HL-60/S4 treated with retinoic acid at 250 ng/mL for 4 days and 3 days (cell line): Measurements from ENCODE around the gene HIVEP1.
"Not testable (repeated sequence)": the region's sequence is repeated elsewhere in the genome, so short reads cannot be mapped to it uniquely, and the experiment has no call there.

Experiments
- in situ Hi-C: fragments of 300-500 bp; cut with MboI; formaldehyde crosslinking; loops from 2 replicates; pipeline ENCODE4 v1.7.0; 2022; ENCODE audit warnings: low sequenced_read_pairs

HIVEP1 gene

DNA sequence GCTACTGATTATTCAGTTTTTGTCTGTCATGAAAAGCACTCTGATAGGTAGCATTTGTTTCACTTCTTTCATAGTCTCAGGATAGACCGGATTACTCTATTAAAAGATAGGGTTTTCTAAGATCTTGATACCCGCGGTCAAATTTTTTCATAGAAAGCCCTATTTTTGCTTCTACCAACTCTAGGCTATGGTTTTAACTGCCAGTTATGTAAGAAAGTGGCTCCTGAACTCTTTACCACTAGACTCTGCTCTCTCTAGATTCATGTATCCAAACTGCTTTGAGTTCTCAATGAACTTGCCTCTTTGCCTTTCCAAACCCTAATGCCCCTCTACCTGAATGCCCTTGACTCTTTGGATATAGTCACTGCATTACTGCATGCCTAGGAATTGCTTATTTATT is 70.3 kb downstream of the HIVEP1 start:
- in situ Hi-C loops: no loop called here

DNA sequence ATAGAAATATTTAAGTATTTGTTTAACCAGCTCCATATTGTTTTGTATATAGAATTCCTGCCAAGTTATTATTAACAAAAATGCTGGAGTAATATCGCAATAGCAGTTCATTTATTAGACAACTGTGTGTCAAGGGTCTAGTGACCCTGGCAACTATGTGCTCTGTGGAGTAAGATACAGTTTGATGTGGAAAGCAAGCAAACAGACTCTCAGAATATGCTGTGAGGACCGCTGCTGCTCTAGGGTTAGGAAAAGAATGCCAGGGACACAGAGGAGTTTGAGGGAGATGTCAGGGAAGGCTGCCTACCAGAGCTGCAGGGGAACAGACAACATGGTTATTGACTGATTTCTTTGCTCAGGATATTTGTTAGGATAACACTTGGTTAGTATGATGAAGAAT is 71.2 kb downstream of the HIVEP1 start:
- in situ Hi-C loops: no loop called here

DNA sequence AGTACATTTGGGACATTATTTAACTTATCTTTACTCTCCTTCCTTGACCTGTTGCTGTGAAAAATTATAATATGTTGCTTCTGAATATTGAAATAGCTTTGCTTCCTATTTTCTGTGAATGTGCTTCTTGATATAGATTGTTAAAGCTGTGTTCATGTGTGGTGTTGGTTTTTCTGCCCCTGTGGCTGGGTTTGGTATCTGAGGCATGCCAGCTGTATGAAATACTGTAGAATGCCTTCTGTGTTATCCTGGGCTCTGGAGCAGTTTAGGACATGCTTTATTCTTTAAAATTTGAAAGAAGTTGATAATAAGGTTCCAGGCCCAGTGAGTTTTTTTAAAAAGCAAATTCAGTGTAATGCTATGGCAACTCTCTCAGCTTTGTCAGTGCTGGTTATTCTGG is 71.7 kb downstream of the HIVEP1 start:
- in situ Hi-C loops: no loop called here

DNA sequence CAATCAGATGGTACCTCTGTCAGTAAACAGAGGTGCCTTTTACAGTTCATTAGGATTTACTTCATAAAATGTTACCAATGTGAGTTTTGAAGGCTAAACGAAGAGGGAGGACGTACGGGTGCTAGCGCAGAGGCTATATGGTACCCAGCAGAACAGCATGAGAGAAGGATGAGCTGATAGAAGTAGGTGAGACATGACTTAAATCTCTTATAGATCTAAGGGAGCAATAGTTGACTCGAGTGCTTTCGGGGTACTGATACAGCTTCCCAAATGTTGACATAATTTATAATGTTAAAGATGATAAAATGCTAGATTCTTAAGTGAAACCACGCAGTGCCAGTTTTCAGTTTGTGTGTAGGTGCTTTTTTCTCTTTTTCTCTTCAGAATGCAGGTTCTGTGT is 72.6 kb downstream of the HIVEP1 start:
- in situ Hi-C loops: no loop called here

DNA sequence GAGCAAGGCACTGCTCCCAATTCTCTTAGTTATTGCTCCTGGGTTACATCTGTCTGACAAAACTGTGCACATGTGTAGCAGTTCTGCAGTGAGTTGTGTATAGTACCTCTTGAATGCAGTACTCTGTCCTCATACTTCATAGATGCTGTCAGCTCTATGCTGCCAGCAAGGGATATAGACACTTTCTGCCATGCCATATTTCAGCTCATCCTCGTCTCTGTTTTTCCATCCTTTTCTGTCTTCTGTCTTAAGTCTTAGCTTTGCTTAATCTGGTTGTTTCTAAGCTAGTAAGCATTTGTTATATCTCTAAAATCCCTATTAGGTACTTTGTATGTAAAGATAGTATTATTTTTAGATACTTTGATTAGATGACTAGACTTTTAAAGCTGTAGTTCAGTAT is 76.4 kb downstream of the HIVEP1 start:
- in situ Hi-C loops: no loop called here

DNA sequence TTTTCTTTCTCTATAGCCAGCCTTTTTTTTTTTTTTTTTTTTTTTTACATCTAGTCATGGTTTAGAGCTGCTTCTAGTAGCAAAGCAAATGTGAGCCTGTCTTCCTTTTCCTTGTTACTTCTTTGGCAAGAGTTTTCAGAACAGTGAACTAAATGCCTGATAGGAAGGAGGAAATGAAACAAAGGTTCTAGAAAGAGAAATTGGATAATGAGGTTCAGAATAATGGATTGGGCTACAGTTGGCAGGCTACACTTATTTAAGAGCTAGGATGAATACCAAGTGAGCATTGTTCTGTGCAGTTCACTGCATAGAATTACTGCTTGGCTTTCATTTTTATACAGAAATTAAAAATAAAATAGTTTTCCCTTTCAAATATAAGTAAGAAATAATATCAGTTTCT is 78.6 kb downstream of the HIVEP1 start:
- in situ Hi-C loops: no loop called here

DNA sequence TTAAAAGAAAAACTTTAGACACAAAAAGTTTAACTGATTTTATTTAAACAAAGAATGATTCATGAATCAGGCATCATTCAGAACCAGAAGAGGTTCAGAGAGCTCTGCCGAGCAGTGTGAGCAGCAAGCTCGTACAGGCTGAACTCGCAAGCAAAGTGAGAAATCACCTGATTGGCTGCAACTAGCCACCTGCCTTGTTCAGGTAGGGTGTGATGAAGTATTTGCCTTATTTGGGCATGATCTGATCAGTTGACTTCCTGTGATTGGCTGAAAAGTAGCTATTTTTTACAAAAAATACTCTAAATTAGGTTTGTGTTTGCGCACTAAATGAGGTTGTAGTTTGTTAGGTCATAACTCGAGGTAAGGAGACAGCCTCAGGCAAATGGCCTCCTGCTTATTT is 80.7 kb downstream of the HIVEP1 start:
- in situ Hi-C loops: no loop called here

DNA sequence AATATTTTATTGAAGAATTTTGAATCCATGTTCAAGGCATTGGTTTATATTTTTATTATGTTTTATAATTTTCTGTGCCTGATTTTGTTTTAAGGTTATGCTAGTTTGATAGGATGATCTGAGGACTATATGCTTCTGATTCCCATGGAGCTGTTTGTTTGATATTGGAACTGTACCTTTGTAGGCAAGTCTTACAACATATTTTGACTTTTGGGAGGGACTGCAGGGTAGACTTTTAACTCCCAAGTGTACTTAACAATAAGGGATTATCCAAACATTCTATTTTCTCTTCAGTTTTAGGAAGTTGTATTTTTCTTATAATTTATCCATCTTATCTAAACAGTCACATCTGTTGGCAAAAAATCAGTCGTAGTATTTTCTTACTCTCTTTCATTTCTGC is 82.6 kb downstream of the HIVEP1 start:
- in situ Hi-C loops: no loop called here

DNA sequence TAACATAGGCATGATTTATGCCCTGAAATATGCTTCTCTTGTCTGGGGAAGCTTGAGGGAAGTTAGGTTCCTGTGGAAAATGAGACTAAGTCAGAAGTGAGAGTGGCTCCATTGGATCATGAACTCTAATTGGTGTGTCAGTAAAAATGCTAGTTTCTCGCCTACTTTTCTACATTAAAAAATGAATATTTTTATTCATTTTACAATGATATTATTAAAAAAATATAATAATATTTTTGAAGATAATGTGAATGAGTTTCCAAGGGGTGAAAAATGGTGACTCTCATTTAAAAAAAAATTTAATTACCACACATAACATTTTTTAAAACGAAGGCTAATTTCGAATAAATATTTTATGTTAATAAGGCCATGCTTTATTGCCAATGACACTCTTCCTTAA is 84.2 kb downstream of the HIVEP1 start:
- in situ Hi-C loops: no loop called here

DNA sequence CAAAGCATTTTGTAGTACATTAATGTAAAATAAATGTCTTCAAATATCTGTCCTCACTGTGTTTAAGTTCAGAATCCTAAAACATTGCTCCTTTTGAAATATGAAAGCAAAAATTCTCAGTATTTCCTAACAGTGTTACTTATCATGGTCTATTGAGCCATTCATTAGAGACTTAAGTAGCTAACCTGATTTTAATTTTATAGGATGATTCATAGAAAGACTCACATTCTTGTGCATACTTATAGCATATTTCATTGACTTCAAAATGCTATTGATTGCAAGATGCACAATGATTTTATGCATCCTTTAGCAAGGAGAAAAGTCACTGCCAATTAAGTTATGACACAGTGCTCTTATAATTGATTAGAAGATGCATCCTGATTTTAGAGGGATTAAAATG is 85.7 kb downstream of the HIVEP1 start:
- in situ Hi-C loops: no loop called here

DNA sequence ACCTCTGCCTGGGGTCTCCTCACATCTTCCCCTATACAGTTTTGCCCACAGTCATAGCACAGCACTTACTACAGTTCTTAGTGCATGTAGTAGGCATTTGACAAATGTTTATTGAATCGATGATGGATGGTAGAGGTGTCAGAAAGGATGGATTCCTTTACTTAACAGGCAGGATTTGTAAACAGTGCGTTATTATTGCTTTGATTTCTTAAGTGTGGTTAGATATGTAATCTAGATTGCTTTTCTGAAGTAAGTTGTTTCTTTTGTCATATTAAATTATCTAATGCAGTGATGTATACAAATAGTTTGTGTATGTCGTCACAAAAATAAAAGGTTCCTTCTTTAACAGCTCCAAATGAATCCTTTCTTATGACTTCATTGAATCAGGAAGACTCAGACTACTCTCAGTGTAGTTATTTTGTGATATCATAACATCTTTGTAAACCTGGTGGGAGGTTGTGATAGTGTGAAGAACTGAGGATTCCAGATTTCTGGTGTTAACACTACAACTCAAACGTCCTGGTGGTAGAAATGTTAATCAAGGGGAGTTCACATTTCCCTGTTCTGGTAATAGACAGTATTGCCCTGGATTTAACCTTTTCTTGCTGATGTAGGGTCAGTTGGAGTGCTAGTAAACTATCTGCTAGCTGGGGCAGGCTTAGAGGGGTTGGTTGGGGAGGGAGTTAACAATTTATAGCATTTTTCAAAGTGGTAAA is 87.7 kb downstream of the HIVEP1 start:
- in situ Hi-C loops: no loop called here

DNA sequence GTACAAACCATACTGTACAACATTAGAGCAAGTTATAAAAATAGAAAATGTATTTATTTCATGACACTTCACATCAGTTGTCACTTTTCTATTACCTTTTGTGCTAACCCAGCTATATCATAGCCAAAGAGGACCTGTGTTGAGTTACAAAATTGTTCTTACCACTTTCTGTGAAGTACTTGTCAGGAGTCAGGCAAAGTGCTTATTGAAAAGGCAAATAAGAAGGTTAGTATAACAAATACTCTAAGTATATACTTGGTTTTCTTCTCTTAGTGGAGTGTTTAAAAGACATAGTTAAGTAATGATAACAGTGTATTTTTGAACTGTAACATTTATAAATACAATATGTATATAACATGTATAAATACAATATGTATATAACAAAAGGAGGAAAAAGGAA is 88.9 kb downstream of the HIVEP1 start:
- in situ Hi-C loops: no loop called here

DNA sequence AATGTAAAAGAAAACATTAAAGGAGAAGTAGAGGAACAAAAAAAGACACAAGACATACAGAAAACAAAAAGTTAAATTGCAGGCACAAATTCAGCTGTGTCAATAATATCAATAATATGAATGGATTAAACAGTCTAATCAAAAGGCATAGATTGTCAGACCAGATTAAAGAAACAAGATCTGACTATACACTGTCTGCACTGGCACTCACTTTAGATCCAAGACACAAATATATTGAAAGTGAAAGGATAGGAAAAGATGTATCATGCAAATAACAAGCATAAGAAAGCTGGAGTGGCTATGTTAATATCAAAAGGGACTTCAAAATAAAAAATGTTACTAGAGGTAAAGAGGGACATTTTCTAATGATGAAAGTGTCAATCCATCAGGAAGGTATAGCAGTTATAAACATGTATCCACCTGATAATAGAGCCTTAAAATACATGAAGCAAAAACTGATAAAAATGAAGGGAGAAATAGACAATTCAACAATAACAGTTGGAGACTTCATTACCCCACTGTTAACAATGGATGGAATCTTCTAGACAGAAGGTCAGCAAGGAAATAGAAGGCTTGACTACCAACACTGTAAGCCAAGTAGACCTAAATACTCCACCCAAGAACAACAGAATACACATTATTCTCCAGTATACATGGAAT is 89.7 kb downstream of the HIVEP1 start:
- in situ Hi-C loops: no loop called here

DNA sequence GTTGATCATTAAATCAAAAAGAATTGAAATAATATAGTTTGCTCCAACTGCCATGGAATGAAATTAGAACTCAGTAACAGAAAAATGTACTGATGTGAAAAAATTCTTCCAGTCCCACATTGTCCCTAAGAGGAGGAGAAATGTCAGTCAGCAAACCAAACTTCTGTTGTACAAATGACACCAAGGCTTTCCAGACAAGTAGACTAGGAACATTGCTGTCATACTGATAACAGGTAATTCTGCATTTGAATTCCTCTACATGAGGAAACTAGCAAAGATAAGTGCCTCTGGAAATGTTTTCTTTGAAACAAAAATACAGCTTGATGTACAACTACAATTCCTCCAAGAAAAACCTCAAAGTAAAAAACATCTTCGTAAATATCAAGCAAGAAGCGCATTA is 90.2 kb downstream of the HIVEP1 start:
- in situ Hi-C loops: no loop called here

DNA sequence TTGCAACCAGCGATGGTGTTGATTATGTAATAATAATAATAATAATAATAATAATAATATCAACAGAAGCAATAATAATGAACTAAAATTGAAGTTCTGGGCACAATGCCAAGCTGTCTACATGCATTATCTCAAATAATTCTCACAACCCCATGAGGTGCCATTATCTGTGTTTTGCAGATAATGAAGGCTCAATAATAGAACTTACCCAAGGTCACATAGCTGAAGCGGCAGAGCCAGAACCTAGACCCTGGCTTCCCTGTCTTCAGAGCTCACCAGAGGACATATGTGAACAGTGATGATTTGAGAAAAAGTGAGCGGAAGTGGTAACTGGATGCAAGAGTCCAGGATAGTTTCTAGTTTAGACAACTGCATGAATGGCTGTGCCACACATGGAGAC is 91.0 kb downstream of the HIVEP1 start:
- in situ Hi-C loops: no loop called here

DNA sequence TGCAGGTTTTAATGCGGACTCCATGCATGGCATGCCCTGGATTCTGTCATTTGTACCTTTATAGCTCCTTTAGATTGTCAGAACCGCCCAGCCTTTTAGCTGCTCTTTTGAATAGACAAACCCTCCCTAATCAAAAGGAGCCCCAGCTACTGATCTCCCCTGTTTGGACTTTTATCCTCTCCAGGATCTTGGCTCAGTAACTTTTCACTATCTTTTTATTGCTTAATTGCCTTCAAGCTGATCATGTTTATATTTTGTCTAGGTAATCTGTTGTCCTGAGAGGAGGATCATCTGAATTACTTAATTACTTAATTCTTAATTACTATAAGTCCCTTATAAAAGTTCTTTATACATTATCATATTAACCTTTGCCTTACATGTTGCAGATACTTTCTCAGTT is 93.2 kb downstream of the HIVEP1 start:
- in situ Hi-C loops: no loop called here

DNA sequence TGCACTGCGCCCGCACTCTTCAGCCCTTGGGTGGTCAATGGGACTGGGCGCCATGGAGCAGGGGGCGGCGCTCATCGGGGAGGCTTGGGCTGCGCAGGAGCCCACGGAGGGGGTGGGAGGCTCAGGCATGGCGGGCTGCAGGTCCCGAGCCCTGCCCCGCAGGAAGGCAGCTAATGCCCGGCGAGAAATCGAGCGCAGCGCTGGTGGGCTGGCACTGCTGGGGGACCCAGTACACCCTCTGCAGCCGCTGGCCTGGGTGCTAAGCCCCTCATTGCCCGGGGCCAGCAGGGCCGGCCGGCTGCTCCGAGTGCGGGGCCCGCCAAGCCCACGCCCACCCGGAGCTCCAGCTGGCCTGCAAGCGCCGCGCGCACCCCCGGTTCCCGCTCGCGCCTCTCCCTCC is 96.3 kb downstream of the HIVEP1 start:
- in situ Hi-C loops: not testable (repeated sequence)

DNA sequence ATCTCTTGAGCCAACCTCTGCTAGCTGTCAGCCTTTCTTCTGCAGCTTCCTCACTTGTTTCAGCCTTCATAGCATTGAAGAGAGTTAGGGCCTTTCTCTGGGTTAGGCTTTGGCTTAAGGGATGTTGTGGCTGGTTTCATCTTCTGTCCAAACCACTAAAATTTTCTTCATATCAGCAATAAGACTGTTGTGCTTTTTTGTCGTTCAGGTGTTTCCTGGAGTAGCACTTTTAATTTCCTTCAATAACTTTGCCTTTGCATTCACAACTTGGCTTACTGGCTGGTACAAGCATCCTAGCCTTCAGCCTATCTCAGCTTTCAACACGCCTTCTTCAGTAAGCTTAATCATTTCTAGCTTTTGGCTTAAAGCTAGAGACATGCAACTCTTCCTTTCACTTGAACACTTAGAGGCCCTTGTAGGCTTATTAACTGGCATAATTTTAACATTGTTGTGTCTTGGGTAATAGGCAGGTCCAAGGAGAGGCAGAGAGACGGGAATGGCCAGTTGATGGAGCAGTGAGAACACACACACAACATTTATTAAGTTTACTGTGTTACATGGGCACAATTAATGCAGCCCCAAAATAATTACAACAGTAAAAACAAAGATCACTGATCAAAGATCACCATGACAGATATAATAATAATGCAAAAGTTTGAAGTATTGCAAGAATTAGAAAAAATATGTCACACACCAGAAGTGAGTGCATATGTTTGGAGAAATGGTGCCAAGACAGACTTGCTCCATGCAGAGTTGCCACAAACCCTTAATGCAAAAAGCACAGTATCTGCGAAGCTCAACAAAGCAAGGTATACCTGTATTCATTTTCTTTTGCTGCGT is 98.6 kb downstream of the HIVEP1 start:
- in situ Hi-C loops: no loop called here

DNA sequence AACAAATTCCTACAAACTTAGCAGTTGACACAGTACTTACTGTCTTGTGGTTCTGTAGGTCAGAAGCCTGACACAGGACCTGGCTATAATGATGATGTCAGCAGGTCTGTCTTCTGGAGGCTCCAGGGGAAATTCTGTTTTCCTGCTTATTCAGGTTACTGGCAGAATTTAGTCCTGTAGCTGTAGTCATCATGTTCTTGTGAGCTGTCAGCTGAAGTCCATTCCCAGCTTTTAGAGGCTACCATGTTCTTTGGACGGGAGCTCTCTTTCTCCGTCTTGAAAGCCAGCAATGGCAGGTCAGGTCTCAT is 99.2 kb downstream of the HIVEP1 start:
- in situ Hi-C loops: no loop called here

DNA sequence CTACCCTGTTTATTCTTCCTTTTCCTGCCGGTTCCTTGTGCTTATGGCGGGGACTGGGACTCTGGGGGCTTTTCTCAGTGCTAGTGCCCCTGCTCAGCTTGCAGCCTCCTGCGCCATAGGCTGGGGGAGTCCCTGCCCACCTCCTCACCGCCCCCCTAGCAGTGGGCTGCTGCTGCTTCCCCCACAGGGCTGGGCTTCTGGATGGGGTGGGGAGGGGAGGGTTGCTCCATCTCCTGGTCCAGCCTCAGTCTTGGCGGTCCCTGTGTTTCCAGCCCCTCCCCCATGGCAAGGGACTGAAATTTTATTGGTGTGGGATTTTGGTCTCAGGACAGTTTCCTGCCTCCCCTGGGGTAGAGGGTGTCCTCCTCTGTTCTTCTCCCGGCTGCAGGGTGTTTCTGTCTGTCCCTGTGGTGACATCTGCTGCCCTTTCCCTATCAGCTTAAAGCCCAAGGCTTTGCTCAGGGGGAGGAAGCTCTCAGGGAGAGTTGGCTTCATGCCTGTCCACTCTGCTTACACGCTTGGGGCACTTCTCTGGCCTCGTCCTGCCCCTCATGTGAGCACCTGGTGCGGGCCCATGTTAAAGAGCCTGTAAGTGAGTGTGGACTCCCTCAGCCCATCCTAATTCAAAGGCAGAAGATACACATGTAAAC is 100.6 kb downstream of the HIVEP1 start:
- in situ Hi-C loops: no loop called here

DNA sequence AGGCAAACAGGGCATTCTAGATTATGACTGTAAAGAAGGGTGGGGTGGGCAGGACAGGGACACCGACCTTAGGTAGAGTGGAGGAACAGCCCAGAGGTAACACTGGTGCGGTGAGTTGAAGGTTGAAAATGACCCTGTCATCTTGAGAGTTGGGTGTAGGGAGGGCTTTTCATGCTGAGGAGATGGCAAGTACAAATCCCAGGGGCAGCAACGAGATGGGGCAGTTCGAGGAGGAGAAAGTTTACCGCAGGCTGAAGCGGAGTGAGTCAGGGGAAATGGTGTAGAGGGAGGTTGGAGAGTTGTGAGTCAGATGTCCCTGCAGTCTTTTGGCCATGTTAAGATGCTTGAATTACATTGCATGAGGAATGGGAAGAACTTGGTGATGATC is 101.1 kb downstream of the HIVEP1 start:
- in situ Hi-C loops: no loop called here

DNA sequence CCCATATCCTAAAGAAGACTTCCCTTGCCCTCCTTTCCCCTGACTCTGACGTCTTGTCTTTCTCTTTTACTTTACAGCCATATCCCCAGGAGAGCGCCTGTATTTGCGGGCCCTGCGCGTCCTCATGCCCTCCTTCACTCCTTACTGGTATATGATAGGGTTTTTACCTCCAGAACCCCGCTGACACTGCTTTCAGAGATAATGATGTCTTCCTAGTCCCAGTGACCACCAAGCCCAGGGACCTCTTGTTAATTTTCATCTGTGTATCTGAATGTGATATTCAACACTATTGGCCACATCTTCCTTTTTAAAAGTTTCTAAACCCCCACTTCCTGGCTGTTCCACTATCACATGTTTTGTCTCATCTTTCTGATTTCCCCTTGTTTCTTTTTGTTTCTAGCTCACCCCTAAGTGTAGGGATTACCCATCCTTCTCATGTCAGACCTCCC is 102.0 kb downstream of the HIVEP1 start:
- in situ Hi-C loops: no loop called here
